Stimulated activated CD8-positive, alpha-beta memory T cell treated with anti-CD3 and anti-CD28 coated beads, Interleukin-15, amount 100 ng/mL, for 1 hour (primary cell): Measurements from ENCODE around the gene STON1.
"Not testable (repeated sequence)": the region's sequence is repeated elsewhere in the genome, so short reads cannot be mapped to it uniquely, and the experiment has no call there.

Source experiments
- DNase-seq: peaks from one replicate; pipeline ENCODE4 v3.0.0-alpha.2; 2020; ENCODE audit warnings: low read depth

The STON1 gene, protein sequence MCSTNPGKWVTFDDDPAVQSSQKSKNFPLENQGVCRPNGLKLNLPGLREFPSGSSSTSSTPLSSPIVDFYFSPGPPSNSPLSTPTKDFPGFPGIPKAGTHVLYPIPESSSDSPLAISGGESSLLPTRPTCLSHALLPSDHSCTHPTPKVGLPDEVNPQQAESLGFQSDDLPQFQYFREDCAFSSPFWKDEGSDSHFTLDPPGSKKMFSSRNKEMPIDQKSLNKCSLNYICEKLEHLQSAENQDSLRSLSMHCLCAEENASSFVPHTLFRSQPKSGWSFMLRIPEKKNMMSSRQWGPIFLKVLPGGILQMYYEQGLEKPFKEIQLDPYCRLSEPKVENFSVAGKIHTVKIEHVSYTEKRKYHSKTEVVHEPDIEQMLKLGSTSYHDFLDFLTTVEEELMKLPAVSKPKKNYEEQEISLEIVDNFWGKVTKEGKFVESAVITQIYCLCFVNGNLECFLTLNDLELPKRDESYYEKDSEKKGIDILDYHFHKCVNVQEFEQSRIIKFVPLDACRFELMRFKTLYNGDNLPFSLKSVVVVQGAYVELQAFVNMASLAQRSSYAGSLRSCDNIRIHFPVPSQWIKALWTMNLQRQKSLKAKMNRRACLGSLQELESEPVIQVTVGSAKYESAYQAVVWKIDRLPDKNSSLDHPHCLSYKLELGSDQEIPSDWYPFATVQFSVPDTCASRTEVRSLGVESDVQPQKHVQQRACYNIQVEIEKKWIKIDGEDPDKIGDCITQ

DNA sequence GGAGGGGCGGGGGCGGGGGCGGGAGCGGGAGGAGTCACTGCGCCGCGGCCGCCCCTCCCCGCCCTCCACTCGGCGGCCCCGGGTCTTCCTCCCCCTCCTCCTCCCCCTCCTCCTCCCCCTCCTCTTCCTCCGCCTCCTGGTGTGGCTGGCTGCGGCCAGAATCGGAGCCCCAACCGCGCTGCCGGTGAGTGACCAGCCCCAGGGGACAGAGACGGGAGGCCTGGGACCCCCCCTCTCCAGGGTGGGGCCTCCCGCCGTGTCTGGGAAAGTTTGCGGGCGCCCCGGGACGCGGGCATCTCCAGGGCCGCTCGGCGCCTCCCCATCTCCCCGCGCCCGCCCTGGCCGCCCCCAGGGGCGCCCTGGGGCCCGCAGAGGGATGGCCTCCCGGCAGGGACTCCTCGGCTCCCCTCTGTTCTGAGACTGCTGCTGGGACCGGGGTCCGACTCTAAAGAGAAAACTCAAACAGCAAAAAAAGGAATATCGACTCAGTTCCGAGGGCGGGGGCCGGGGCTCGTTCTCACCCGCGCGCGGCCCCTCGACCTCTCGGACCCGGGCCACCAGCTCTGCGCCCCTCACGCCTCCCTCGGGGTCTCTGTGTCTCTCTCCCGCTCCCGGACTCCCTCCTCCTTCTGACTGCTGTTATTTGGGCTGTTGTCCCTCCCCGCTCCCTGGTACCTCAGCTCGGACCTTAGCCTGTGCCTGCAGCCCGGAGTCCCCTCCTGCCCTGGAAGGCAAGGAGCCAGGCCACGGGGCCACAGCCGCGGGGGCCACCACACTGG lies at the start of gene STON1:
TSS of gene STON1 (plus strand) at position 122 of the 779 bp plus-strand sequence. CDS start 50,480 bp downstream, outside the sequence.
- peak; percentile 11 for DNase-seq

DNA sequence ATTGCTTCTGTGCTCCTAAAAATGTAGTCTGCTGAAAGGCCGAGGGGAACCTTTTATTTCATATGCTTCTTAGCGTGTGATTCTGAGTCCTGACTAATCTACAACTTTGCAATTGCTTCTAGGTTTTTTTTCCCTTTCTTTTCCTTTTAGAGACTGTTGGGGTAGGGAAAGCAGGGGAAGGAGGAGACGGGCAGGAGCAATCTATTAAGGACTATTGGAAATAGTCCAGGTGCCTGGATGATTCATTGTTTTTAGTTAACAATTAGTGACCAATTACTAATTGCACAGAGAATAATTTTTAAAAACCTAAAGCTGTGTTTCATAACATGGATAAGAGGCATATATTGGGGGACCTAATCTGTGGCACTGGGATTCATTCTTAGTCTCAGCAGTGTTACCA lies 49.4 kb upstream of the STON1 start:
- no peak for DNase-seq

DNA sequence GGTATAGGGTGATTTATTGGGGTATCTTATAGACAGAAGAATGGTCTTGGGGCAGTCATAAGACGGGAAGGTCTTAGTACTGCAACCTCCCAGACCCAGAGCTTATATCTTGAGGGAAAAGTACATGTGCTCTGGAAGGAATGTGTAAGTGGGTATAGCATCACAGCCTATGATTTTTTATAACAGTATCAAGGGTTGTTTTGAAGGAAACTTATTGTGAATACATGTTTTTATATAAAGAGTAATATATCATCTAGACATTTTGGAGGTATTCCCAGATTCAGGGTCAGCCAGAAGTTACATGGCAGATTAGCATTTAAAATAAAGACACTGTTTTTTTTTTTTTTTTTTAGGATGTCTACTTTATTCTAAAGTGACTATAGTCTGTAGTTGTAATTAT lies 47.6 kb upstream of the STON1 start:
- DNase-seq: no peak

DNA sequence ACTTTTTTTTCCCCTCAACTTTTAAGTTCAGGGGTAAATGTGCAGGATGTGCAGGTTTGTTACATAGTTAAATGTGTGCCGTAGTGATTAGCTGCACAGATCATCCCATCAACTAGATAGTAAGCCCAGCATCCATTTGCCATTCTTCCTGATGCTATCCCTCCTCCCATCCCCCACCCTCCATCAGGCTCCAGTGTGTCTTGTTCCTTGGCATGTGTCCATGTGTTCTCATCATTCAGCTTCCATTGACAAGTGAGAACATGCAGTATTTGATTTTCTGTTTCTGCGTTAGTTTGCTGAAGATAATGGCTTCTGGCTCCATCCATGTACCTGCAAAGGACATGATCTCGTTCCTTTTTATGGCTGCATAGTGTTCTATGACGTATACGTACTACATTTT lies 47.2 kb upstream of the STON1 start:
- DNase-seq: no peak

DNA sequence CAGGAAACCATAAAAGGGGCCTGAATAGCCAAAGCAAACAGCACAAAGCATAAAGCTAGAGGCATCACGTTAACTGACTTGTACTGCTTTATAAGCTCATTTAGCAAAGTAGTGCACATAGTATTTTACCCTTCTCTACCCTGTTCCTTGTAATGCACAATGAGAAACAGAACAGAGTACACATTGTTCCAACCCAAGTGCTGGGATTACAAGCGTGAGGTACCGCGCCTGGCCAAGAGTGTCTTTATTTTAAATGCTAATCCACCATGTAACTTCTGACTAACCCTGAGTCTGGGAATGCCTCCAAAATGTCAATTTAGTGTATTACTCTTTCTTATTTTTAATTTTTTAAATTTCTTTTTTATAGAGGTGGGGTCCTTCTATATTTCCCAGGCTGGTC lies 46.4 kb upstream of the STON1 start:
- DNase-seq: no peak

DNA sequence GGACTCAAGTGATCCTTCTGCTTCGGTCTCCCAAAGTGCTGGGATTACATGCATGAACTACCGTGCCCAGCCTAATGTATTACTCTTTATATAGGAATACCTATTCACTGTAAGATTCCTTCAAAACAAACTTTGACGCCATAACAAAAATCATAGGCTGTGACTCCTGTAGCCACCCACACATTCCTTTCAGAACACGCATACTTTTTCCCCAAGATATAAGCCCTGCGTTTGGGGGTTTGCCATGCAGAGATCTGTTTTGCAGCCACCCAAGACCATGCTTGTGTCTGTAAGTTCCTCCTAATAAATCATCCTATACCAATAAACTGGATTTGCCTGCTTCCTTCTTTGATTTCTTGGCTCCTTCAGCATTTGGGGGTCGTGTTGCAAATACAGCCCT lies 46.0 kb upstream of the STON1 start:
- DNase-seq: no peak

DNA sequence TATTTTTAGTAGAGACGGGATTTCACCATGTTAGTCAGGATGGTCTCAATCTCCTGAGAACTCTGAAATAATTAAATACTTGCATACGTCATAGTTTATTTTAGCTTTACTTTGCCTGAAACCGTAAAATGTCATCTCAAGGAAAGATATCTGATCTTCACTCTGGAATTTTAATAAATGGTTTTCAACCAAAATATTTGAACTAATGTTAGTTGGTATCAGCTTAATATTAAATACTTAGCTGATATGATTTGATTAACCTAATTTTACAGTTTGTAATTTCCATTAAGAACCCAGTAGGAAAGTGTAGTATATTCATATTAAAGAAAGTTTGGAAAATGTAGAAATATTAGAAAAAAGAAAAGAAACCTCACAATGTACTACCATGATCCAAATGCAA lies 41.4 kb upstream of the STON1 start:
- DNase-seq: no peak

DNA sequence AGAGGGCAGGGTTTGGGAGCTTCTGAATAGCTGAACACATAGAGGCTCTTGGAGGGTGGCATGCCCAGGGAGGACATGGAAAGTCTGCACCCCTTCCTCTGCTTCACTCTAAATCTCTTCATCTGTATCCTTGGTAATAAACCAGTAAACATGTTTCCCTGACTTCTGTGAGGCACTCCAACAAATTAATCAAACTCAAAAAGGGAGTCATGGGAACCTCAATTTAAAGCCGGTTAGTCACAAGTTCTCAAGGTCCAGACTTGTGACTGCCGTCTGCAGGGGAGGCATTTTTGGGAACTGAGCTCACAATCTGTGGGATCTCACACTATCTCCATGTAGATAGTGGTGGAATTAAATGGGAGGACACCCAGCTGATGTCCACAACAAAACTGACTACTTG lies 33.1 kb upstream of the STON1 start:
- no peak for DNase-seq

DNA sequence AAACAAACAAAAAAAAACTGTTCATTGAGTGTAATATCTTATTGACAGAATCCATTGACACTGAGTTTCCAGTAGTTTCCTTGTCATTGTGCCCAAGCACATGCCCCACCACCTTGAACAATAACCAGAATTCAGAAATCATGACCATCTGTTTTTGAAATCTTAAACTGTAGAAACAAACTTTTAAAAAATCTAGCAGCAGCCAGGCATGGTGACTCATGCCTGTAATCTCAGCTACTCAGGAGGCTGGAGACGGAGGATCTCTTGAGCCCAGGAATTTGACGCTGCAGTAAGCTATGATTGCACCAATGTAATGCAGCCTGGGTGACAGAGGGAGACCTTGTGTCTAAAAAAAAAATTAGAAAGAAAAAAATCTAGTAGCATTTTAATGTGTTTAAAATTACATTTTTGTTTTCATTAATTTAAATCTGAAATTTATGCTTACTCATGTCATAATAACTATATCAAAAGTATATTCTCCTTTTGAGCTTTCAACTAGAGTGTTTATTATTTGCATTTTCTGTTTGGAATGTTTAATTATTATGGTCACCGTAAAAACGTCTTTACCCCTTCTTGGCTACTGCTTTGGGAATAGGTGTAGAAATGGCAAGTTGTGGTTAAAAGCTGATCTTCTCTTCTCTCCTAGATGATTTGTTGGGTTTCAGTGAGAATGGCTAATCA lies 25.2 kb upstream of the STON1 start:
- no peak for DNase-seq

DNA sequence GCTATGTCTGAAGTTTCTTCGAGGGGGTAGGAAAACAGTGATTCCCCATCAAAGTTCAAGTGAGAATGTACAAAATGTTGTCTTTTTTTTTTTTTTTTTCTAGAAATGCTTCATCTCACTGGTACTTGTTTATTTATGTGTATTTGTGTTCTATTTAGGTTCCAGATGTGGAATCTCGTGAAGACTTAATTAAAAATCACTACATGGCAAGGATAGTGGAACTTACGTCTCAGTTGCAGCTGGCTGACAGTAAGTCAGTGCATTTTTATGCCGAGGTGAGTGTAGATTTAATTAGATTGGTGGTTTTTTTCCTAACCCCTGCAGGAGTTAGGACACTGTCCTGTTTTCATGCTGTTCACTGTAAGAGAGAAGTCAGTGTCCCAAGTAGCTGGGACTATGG lies 22.8 kb upstream of the STON1 start:
- no peak for DNase-seq

DNA sequence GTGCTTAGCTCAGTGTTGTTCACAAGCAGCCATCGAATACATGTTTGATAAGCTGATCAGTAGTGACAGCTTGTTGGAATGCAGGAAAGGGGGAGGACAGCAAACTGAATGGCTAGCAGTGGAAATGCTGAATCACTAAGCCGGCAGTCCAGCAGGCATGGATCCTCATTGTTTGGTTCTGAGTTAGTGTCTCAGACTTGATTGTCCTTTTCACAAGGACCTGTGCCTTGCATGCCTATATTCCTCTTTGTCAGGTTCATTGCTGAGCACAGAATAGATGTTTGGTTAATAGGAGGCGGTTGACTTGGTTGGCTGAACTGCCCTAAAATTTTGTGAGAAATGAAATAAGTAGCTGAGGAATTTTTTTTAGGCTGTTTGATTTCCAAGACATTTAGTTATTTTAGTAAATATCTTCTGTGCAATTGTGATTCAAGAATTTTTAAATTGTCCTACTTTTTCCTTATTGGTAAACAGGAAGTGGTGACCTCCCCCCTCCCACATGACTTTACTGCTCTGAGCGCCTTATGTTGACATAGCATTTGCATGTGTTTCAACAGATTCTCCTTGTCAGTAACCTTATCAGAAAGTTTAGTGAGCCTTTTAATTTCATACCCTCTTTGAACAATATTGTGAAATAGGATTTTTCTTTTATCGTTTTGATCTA lies 21.4 kb upstream of the STON1 start:
- no peak for DNase-seq

DNA sequence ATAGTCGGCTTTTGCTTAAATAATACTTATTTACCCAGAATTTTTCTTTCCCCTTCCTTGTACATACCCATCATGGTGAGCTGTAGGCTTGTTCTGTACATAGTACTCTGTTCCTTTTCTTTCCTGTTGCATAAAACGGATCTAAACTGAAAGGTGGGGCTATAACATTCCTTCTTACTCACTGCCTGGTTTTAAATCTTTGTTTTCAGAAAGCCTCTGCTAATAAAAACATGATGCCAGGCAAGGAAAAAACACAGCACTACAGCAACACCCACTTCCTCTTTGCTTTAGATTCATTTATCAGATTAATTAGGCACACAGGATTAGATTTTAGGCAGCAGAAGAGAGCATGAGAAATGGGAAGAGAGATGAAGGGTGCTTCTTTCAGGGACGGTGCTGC lies 19.6 kb upstream of the STON1 start:
- DNase-seq: no peak

DNA sequence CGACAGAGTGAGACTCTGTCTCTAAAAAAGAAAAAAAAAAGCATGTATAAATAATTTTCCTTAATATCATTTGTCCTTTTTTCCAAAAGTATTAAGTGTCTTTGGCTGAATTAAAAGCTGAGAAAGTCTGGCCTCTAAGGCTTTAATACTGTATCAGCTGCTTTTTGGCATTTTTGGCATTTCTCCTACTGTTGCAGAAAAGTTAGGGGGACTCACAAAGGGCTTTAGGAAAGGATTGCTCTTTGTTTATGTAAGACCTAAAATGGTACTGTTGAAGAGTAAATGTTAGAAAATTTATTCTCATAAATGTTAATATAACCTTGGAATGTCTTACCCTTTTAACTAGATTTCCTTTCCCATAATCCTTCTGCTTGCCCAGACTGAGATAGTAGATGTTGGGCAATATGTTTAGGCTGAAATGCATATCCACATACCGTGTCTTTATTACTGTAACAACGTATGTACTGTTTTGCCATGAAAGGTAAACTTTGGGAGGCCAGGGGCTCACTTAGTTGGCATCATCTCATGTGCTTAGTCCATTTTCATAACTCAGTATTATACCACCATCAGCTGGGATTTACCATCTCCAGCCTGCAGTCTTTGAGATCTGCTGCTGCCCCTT lies 18.0 kb upstream of the STON1 start:
- DNase-seq: no peak

DNA sequence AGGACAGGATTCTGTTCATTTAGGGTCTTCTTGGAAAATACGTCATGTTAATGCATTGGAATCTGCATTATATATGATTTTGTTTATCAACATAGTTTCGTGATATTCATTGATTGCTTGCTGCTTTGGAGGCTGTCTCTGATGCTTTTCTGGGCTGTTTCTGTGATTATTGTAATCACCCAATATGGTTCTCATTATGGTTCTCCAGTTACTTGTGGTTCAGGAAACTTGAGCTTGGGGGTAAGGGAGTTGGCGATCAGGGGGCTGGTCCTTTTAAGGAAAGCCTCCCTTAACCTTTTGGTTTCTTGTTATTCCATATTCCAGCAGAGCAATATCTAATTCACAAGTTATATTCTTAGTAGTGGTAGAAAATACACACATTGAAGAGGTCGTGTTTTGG lies 17.4 kb upstream of the STON1 start:
- DNase-seq: no peak

DNA sequence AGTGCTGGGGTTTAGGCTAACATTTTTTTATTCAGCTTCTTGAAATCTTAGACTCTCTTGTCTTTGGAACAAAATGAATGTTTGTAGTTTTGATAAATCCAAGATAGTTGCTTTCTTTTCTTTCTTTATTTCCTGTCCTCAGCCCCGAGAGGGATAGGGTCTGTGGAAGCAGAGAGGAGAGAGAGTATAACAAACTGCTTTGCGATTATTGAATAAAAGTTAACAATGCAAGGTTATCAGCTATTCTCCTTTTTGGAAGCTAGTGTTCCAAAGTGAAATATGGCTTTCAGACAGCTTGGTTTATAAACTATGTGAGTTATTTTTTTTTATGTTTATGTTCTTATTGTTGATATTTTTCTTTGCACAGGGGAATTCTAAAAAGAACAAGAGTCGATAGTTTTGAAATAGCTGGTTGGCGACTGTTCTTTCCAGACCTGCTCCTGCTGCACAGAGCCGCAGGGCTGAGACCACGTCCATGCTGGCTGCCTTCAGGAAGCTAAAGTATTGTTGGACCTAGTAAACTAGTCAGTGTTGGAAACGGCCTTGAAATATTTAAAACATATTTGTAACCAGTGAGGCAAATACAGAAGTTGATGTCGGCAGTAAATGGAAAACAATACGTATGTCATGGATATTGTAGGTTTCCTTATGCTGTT lies 15.5 kb upstream of the STON1 start:
- DNase-seq: no peak

DNA sequence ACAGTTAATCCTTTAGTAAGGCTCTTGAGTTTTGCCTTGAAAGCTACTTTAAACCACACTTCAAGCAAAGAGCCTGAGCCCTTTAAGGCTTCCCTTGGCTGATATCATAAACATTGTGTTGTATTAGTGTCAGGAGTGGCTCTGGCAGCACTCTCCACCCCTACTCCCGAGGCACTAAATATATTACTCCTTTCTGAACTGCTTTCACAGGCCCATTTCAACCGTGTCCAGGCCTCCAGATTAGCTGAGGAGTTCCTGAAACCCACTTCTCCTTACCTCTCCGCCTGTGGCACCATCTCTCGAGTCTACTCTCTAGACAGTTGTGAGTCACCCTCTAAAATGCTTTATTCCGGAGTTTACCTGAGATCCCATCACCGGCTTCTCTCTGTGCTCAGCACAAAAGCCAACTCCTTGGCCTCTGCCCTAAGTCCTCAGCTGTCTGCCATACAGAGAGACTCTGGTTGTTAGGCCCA lies 14.4 kb upstream of the STON1 start:
- no peak for DNase-seq

DNA sequence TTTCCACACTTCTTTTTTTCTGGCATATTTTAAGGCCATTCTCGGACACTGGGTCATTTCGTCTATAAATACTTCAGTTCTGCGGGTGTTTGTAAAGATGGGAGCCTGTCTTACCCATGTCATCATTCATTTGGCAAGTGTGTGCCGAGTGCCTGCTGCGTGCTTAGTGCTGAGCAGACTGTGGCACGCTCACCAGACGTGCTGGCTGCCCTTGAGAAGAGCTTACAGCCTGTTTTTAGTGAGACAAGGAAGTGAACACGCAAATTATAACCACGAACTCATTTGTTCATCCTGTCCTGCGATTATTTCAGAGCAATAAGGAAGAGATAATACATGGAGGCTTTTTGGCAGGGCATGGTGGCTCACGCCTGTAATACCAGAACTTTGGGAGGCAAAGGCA lies 10.4 kb upstream of the STON1 start:
- DNase-seq: no peak

DNA sequence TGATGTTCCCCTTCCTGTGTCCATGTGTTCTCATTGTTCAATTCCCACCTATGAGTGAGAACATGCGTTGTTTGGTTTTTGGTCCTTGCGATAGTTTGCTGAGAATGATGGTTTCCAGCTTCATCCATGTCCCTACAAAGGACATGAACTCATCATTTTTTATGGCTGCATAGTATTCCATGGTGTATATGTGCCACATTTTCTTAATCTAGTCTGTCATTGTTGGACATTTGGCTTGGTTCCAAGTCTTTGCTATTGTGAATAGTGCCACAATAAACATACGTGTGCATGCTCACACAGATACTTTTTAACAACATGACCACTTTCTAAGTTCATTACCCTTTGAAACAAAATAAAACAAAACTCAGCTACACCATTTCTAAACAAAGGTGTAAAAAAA lies 5.2 kb upstream of the STON1 start:
- DNase-seq: not testable (repeated sequence)

DNA sequence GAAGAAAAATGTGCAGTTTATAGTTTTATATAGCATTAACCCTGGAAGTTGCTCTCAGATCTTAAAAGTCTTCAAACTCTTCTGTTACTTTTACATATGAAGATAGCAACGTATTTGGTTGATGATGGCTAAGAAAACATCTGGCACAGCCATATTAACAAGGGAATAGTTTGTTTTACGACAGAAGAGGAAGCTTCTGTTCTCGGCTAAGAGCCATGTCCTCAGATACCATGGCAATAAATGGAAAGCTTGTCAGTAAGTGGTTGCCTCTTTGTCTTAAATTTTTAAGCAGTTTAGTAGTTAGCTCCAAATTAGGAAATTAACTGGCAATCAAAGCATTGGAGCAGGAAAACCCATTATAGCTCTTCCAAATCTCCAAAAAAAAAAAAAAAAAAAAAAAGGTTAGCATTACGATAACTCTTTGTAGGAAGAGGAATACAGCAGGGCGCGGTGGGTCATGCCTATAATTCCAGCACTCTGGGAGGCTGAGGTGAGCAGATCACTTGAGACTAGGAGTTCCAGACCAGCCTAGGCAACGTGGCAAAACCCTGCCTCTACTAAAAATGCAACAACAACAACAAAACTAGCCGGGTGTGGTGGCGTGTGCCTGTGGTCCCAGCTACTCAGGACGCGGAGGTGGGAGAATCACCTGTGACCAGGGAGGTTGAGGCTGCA lies 4.5 kb upstream of the STON1 start:
- DNase-seq: no peak
